Activated CD4-positive, alpha-beta T cell treated with anti-CD3 and anti-CD28 coated beads, Interleukin-2, amount 10 ng/mL, durations not matched to agents 7 days and 5 days (primary cell): Measurements from ENCODE around the gene MAPK11. TPM values are rescaled to one million over a fixed set of nuclear protein-coding genes. Genes with fewer than 3 reads are reported as not detected.

ENCODE experiments used
- CTCF ChIA-PET: fragments of 350-600 bp; sonication (Branson Sonifier 250); formaldehyde crosslinking; loops from one replicate; lab custom pipeline; 2021; ENCODE audit warnings: antibody characterized with exemption; lab: Charles Lee
- POLR2A ChIA-PET: fragments of 350-600 bp; sonication (Branson Sonifier 250); formaldehyde crosslinking; loops from one replicate; lab custom pipeline; 2021; ENCODE audit warnings: antibody characterized with exemption; lab: Charles Lee
- DNase-seq: peaks from one replicate; pipeline ENCODE4 v3.0.0-alpha.2; 2020
- H3K27ac Mint-ChIP-seq: one replicate; pipeline ENCODE4 v1.8.0; 2021; ENCODE audit warnings: mild to moderate bottlenecking, moderate library complexity, mixed read lengths
- H3K27me3 Mint-ChIP-seq: one replicate; pipeline ENCODE4 v1.8.0; 2021; ENCODE audit warnings: mixed read lengths
- H3K36me3 Mint-ChIP-seq: one replicate; pipeline ENCODE4 v1.8.0; 2021; ENCODE audit warnings: low read depth, mixed read lengths
- H3K4me1 Mint-ChIP-seq: one replicate; pipeline ENCODE4 v1.8.0; 2021; ENCODE audit warnings: mixed read lengths
- H3K4me3 Mint-ChIP-seq: one replicate; pipeline ENCODE4 v1.8.0; 2021; ENCODE audit warnings: mild to moderate bottlenecking, moderate library complexity, mixed read lengths
- H3K9me3 Mint-ChIP-seq: one replicate; pipeline ENCODE4 v1.8.0; 2021; ENCODE audit warnings: mixed read lengths
- total RNA-seq, 2 experiments: library from RNA; stranded (reverse); gene quantifications; one replicate each; pipeline ENCODE4 v1.2.3, GENCODE V29; 2021

The MAPK11 gene
- total RNA-seq, 2 experiments from 2014 or later = 10.7 to 12.6 TPM

GRCh38 chr22:50250555-50251476 lies 19.4 kb downstream of the MAPK11 start, which contains the start of gene HDAC10:
Gene HDAC10 (minus strand): TSS chr22:50251265. CDS start chr22:50251032, 233 bp downstream.
- peak; percentile 89 for DNase-seq
- H3K36me3 Mint-ChIP-seq = peaks cover 7% of the 10 kb centered on the region
- H3K9me3 Mint-ChIP-seq = no peaks in the 10 kb centered on the region
- H3K4me1 Mint-ChIP-seq = peaks cover 24% of the 10 kb centered on the region
- ChIA-PET CTCF (interaction anchor here (0.6 to 2.2 kb wide), 12 partner anchors 8 to 370 kb away, joined by 3 to 13 read pairs (median 4); partner anchors contain the start of gene SCO2), POLR2A (no interaction called here)
- H3K4me3 Mint-ChIP-seq = peak within 1 kb of the TSS; percentile 83
- H3K27ac Mint-ChIP-seq = peak within 1 kb of the TSS; percentile 76
- H3K27me3 Mint-ChIP-seq = no peaks in the 10 kb centered on the region

GRCh38 chr22:50250249-50250554 lies 20.0 kb downstream of the MAPK11 start:
- no peaks in the 10 kb centered on the region for H3K9me3 Mint-ChIP-seq
- no peak for DNase-seq
- H3K27me3 Mint-ChIP-seq = no peaks in the 10 kb centered on the region
- peak overlapping the region; percentile 76 for H3K27ac Mint-ChIP-seq
- CTCF ChIA-PET = interaction anchor here (1.0 to 2.2 kb wide), 7 partner anchors 8 to 371 kb away, joined by 4 to 13 read pairs (median 6); partner anchors contain the start of gene SCO2
- POLR2A ChIA-PET = no interaction called here
- H3K36me3 Mint-ChIP-seq = peaks cover 7% of the 10 kb centered on the region
- H3K4me3 Mint-ChIP-seq = peak overlapping the region; percentile 83
- H3K4me1 Mint-ChIP-seq = peaks cover 24% of the 10 kb centered on the region

GRCh38 chr22:50249341-50250248 lies 20.6 kb downstream of the MAPK11 start:
- H3K4me1 Mint-ChIP-seq = peaks cover 26% of the 10 kb centered on the region
- ChIA-PET POLR2A (no interaction called here), CTCF (interaction anchor here (0.5 to 1.7 kb wide), 3 partner anchors 276 to 341 kb away, joined by 3 to 4 read pairs (median 3); partner anchors contain the start of gene SCO2)
- no peaks in the 10 kb centered on the region for H3K9me3 Mint-ChIP-seq
- no peak overlapping the region for H3K27ac Mint-ChIP-seq
- no peak for DNase-seq
- H3K36me3 Mint-ChIP-seq = peaks cover 9% of the 10 kb centered on the region
- peak overlapping the region; percentile 83 for H3K4me3 Mint-ChIP-seq
- no peaks in the 10 kb centered on the region for H3K27me3 Mint-ChIP-seq

DNA sequence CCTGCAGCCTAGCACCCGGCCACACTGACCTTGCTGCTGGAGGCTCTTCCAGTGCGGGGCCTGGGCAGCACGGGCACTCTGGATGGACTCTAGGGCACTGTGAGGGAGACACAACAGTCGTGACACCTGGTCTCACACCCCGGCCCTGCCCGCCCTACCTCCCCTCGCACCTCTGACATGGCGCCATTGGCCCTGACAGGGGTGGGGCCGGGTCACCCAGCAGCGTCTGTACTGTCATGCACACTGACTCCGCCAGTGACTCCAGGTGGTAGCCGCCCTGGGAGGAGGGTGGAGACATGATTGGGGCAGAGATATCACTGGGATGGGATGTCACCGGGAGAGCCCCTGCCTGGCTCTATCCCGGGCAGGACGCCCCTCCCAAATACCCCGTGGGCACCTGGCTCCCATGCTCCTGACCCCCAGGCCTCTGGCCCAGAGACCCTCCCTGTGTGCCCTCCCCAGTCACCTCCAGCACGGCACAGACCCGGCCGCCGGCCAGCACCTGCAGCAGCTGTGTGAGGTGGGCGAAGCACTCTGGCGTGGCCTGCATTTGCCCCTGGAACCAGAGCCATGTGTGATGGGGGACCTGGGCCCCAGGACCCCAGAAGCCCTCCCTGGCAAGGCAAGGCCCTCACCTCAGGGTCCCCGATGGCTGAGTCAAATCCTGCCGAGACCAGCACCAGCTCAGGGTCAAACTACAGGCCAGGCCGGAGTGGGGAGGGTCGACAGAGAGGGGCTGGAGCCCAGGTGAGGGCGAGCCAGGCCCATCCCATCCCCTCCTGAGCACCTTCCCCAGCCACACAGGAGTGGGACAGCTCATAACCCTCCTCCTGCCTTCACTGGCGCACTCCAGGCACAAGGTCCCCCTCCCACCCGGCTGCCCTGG lies 21.7 kb downstream of the MAPK11 start:
- Mint-ChIP-seq H3K36me3 (peaks cover 9% of the 10 kb centered on the region), H3K27me3 (no peaks in the 10 kb centered on the region), H3K9me3 (no peaks in the 10 kb centered on the region), H3K27ac (no peak overlapping the region), H3K4me3 (no peak overlapping the region), H3K4me1 (peaks cover 28% of the 10 kb centered on the region)
- no peak for DNase-seq
- POLR2A ChIA-PET = no interaction called here
- CTCF ChIA-PET = interaction anchor here (0.5 to 1.0 kb wide), 2 partner anchors 277 to 342 kb away, joined by 3 read pairs; partner anchors contain the start of gene SCO2

- Mint-ChIP-seq H3K27ac (peak overlapping the region; percentile 75), H3K4me3 (peak overlapping the region; percentile 22)
- CTCF ChIA-PET = interaction anchor here (1.1 kb wide), 1 partner anchor 95 kb away, joined by 4 read pairs; no protein-coding TSS in a partner anchor
Observed at GRCh38 chr22:50247748-50248147, 22.4 kb downstream of the MAPK11 start.

DNA sequence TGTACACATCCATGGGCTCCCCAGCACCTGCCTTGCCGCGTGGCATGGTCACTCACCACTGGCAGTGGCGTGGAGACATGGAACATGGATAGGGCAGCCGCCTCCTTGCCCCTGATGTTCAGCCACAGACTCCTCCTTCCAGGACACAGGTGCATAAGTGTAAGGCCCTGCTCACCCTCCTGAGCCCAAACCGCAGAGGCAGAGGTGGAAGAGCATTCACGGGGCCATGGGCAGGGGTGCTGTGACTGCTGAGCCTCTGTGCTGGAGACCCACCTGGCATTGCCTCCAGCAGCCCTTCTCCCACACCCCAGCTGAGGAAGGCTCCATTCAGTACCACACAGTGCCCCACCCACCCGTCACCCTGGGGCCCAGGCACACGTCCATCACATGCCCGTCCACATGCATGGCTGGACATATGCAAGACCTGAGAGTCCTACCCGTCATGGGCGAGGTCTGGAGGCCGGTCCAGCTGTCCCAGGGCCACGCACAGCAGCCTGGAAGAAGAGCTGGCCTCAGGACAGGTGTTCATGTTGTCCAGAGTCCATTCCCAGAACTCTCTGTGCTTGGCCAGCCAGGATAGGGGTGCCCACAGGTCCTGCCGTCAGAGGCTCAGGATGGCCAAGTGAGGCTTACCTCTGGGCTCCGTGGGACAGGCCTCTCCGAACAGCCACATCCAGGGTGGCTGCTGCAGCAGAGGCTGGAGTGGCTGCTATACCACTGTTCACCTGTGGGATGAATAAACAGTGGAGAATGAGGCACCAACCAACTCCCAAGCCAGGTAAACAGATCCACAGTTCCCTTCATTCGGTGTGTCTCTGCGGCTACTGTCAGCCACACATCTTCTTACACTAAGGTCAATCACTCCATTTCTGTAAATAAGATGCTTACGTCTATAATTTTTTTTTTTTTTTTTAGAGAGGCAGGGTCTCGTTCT lies 23.7 kb downstream of the MAPK11 start:
- H3K4me3 Mint-ChIP-seq = peak overlapping the region; percentile 100
- no peaks in the 10 kb centered on the region for H3K27me3 Mint-ChIP-seq
- no peaks in the 10 kb centered on the region for H3K9me3 Mint-ChIP-seq
- H3K4me1 Mint-ChIP-seq = peaks cover 37% of the 10 kb centered on the region
- peaks cover 13% of the 10 kb centered on the region for H3K36me3 Mint-ChIP-seq
- CTCF ChIA-PET = interaction anchor here (0.6 to 1.1 kb wide), 3 partner anchors 35 to 96 kb away, joined by 3 to 5 read pairs (median 4); no protein-coding TSS in a partner anchor
- peak overlapping the region; percentile 73 for H3K27ac Mint-ChIP-seq
- no peak for DNase-seq
- POLR2A ChIA-PET = no interaction called here

More at GRCh38 chr22:50247748-50248147, 22.4 kb downstream of the MAPK11 start:
- Mint-ChIP-seq H3K4me1 (peaks cover 29% of the 10 kb centered on the region), H3K27me3 (no peaks in the 10 kb centered on the region), H3K9me3 (no peaks in the 10 kb centered on the region), H3K36me3 (peaks cover 9% of the 10 kb centered on the region)
- peak; percentile 70 for DNase-seq
- POLR2A ChIA-PET = no interaction called here

GRCh38 chr22:50245214-50246072 lies 24.7 kb downstream of the MAPK11 start:
- POLR2A ChIA-PET = interaction anchor here (0.5 kb wide), 1 partner anchor 393 kb away, joined by 3 read pairs; no protein-coding TSS in a partner anchor
- H3K27ac Mint-ChIP-seq = peak overlapping the region; percentile 100
- peak overlapping the region; percentile 100 for H3K4me3 Mint-ChIP-seq
- peaks cover 13% of the 10 kb centered on the region for H3K36me3 Mint-ChIP-seq
- H3K27me3 Mint-ChIP-seq = no peaks in the 10 kb centered on the region
- H3K4me1 Mint-ChIP-seq = peaks cover 40% of the 10 kb centered on the region
- DNase-seq = no peak
- H3K9me3 Mint-ChIP-seq = no peaks in the 10 kb centered on the region
- CTCF ChIA-PET = interaction anchor here (2.0 kb wide), 1 partner anchor 31 kb away, joined by 6 read pairs; no protein-coding TSS in a partner anchor

DNA sequence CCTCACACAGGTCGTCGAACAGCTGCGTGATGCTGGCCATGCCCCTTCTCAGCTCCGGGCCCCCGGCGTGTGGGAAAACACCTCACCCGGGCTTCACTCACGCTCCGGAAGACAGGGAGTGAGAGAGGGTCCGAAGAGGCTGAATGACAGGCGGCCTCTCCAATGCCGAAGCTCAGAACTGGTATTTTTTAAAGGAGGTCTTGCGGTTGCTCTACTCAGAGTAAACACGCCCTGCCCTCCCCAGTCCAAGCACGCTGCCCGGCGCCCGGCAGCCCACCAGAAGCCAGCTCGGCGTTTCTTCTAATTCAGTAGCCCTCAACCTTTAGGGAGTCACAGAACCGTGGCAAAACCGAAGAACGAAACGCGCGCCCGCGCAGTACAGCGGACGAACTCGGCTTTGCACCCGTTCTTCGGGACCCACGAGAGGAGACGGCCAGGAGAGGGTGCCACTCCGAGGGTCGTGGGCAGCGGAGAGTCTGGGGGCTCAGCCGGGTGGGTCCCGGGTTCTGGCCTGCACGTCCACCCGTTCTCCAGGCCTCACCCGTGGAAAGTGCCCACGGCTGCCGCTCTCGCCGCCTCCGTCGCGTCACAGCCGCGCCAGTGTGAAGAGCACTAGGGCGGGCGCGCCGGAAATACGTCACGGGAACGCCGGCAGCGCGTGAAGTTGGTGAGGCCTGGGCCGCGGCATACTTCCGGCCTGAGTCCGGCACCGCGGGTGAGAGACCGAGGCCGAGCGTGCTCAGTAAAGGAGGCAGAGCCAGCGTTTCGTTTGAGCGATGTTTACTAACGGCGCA lies 25.6 kb downstream of the MAPK11 start, which contains the start of gene TUBGCP6:
Gene TUBGCP6, minus strand, starts transcription at position 604 of the 794 bp plus-strand sequence. Its CDS starts 564 bp downstream, at position 40.
- H3K27ac Mint-ChIP-seq = peak within 1 kb of the TSS; percentile 100
- ChIA-PET CTCF (interaction anchor here (0.6 to 2.0 kb wide), 7 partner anchors 32 to 318 kb away, joined by 3 to 6 read pairs (median 3); partner anchors contain the start of gene SYCE3), POLR2A (interaction anchor here (0.6 kb wide), 1 partner anchor 375 kb away, joined by 5 read pairs; no protein-coding TSS in a partner anchor)
- H3K9me3 Mint-ChIP-seq = no peaks in the 10 kb centered on the region
- peak within 1 kb of the TSS; percentile 100 for H3K4me3 Mint-ChIP-seq
- peak; percentile 93 for DNase-seq
- H3K4me1 Mint-ChIP-seq = peaks cover 33% of the 10 kb centered on the region
- no peaks in the 10 kb centered on the region for H3K27me3 Mint-ChIP-seq
- H3K36me3 Mint-ChIP-seq = peaks cover 13% of the 10 kb centered on the region

DNA sequence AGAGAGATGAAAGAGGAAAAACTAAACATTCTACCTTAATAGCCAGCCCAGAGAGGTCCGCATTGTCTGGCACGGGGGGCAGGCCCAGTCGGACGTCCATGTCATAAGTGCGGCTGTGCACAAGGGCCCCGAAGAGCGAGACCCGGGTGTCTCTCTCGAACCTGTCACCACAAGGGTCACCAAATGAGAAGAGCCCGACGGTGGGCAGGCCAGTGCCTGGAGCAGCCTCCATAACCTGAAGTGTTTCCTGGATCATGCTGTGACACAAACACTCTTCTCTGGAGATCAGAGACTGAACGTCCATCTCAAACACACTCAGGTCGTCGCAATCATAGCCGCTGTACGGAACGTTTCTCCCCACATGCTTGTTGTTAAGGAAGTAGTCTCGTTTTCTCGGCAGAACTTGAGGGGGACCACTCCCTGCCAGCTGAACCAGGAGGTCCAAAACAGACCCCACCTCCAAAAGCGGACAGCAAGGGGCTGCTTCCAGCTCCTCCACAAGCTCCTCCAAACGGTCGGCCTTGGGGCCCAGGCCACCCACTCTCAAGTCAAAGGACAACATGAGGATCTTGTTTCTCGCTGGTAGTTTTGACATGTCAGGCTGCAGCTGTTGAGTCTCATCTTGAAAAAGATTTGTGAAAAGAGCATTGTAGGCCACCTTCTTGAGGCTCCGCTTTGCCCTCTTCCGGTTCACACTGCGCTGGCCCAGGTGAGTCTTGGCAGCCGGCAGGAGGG lies 26.3 kb downstream of the MAPK11 start:
- no peaks in the 10 kb centered on the region for H3K27me3 Mint-ChIP-seq
- DNase-seq = peak; percentile 29
- H3K27ac Mint-ChIP-seq = peak overlapping the region; percentile 100
- no peaks in the 10 kb centered on the region for H3K9me3 Mint-ChIP-seq
- H3K4me3 Mint-ChIP-seq = peak overlapping the region; percentile 100
- peaks cover 13% of the 10 kb centered on the region for H3K36me3 Mint-ChIP-seq
- CTCF ChIA-PET = interaction anchor here (0.6 to 2.0 kb wide), 7 partner anchors 33 to 319 kb away, joined by 3 to 6 read pairs (median 3); partner anchors contain the start of gene SYCE3
- POLR2A ChIA-PET = interaction anchor here (0.6 kb wide), 1 partner anchor 376 kb away, joined by 5 read pairs; no protein-coding TSS in a partner anchor
- H3K4me1 Mint-ChIP-seq = peaks cover 35% of the 10 kb centered on the region
